Vagina (tissue), 2 donors: ENCODE measurements around the gene LIAS. TPM values are rescaled to one million over a fixed set of nuclear protein-coding genes. Genes with fewer than 3 reads are reported as not detected.

ENCODE experiments used
- DNase-seq, 2 donors: peaks; one replicate each; pipeline ENCODE4 v3.0.0-alpha.2; 2017; ENCODE audit errors: extremely low spot score in 2 of 2
- H3K27ac ChIP-seq: fragments of 200-600 bp; sonication (generic); one replicate; pipeline ENCODE4 v1.5.1; 2019
- H3K27me3 ChIP-seq: fragments of 200-600 bp; sonication (generic); one replicate; pipeline ENCODE4 v1.5.1; 2019
- H3K36me3 ChIP-seq, 2 donors: fragments of 200-600 bp; sonication (generic); one replicate each; pipeline ENCODE4 v1.5.1; 2017 to 2019
- H3K4me1 ChIP-seq: fragments of 200-600 bp; sonication (generic); one replicate; pipeline ENCODE4 v1.5.1; 2019
- H3K4me3 ChIP-seq, 2 donors: fragments of 200-600 bp; sonication (generic); 1 replicate in 1 of 2; 2 replicates in 1 of 2; pipeline ENCODE4 v1.5.1; 2016 to 2019
- H3K9me3 ChIP-seq: fragments of 200-600 bp; sonication (generic); one replicate; pipeline ENCODE4 v1.5.1; 2019
- POLR2A ChIP-seq, 2 donors: fragments of 450-650 bp; IDR thresholded peaks; one replicate each; pipeline ENCODE4 v1.6.1; 2017; ENCODE audit warnings: antibody characterized with exemption in 2 of 2, mild to moderate bottlenecking in 2 of 2, moderate library complexity in 2 of 2
- POLR2AphosphoS5 ChIP-seq, 2 donors: sonication (generic); formaldehyde crosslinking; IDR thresholded peaks; one replicate each; pipeline ENCODE4 v1.9.0; 2017; ENCODE audit warnings: antibody characterized with exemption in 2 of 2, mild to moderate bottlenecking in 2 of 2, low read depth in 1 of 2; ENCODE audit not compliant: insufficient read depth in 1 of 2
- intact Hi-C: fragments of 100-400 bp; cut with DNase I; formaldehyde crosslinking; loops from one replicate; pipeline ENCODE4 v1.15.1; 2023
- total RNA-seq: library from RNA; depleted of rRNA; stranded (reverse); fragments of >200 nt; gene quantifications from one replicate; pipeline ENCODE4 v1.2.3, GENCODE V29; 2016
- TF ChIP-seq, protein P1 (sequence below), 3 experiments: fragments of 450-650 bp in 2 of 3; fragments of 200-600 bp in 1 of 3; sonication (generic) in 1 of 3; IDR thresholded peaks; one replicate each; pipeline ENCODE4 v1.5.1; 2017 to 2019; ENCODE audit warnings: antibody characterized with exemption in 3 of 3, mild to moderate bottlenecking in 2 of 3, moderate library complexity in 2 of 3

Gene LIAS
- total RNA-seq, 1 donor from 2014 or later, result 10.1 TPM

DNA sequence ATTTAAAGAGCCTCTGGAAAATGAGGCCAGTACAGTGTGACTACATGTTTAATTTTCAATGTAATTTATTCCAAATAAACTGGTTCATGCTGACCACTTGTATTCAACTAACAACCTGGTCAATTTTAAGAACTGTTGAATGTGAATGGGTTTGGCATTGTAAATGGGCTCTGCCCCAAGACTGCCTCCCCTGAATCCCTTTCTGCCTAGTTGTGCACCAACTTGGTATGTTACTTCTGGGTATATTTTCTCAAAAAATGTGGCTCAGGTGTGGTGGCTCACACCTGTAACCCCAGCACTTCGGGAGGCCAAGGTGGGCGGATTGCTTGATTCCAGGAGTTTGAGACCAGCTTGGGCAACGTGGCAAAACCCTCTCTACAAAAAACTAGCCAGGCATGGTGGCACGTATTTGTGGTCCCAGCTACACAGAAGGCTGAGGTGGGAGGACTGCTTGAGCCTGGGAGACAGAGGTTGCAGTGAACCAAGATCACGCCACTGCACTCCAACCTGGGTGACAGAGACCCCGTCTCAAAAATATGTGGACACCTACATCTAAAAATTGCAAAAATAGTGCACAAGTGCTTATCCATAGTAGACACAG, 7.3 kb upstream of the LIAS start:
- Histone ChIP-seq H3K27ac (no peak overlapping the region), H3K36me3 (peaks cover 0 to 48% of the 10 kb centered on the region in 2 donors)
- intact Hi-C loops, result no loop called here

DNA sequence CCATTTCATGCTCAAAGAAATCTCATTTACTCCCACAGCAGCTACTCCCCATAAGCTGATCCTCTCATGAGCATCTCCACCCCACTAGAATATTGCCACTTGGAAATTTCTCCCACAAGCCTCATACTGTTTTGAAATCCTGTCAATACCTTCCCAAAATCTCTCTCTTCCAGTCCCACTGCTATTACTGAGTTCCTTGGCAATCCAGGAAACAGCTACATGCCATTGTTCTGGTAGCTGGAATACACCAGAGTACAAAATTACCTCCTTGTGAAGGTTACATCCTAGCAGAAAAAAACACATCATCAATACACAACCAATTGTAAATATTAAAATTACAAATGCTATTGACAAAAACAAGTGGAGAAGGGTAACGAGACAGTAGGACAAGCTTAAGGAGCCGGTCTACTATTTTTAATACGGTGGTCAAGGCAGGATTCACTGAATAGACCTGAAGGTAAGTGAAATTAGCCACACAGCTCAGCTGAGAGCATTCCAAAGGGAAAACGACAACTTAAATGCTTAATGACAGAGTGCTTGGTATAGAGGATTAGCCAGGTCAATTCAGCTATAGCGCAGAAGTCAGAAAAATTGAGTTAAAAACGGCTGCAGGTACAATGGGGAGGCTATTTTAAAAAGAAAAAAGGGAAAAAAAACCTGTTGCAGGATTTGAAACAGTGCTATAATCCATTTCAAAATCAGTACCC, 6.5 kb upstream of the LIAS start:
- H3K4me3 ChIP-seq, result no peak overlapping the region
- peaks cover 0 to 55% of the 10 kb centered on the region in 2 donors for H3K36me3 ChIP-seq
- H3K4me1 ChIP-seq, result peaks cover 30% of the 10 kb centered on the region
- intact Hi-C loops, result no loop called here
- TF ChIP-seq, protein P1, sequence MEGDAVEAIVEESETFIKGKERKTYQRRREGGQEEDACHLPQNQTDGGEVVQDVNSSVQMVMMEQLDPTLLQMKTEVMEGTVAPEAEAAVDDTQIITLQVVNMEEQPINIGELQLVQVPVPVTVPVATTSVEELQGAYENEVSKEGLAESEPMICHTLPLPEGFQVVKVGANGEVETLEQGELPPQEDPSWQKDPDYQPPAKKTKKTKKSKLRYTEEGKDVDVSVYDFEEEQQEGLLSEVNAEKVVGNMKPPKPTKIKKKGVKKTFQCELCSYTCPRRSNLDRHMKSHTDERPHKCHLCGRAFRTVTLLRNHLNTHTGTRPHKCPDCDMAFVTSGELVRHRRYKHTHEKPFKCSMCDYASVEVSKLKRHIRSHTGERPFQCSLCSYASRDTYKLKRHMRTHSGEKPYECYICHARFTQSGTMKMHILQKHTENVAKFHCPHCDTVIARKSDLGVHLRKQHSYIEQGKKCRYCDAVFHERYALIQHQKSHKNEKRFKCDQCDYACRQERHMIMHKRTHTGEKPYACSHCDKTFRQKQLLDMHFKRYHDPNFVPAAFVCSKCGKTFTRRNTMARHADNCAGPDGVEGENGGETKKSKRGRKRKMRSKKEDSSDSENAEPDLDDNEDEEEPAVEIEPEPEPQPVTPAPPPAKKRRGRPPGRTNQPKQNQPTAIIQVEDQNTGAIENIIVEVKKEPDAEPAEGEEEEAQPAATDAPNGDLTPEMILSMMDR (IDR thresholded peaks at IDR 0.05), result no peak
- TF ChIP-seq POLR2A (IDR thresholded peaks at IDR 0.05), result no peak
- no peak for TF ChIP-seq POLR2AphosphoS5 (IDR thresholded peaks at IDR 0.05; ENCODE audit: insufficient read depth in 1 of 2, low read depth in 1 of 2)
- no peak overlapping the region for H3K27ac ChIP-seq
- peak in 1 of 2 donors; percentile 25 for DNase-seq
- H3K9me3 ChIP-seq, result no peaks in the 10 kb centered on the region
- H3K27me3 ChIP-seq, result no peaks in the 10 kb centered on the region

More for the DNA sequence above, 7.3 kb upstream of the LIAS start:
- peak in 1 of 2 donors; percentile 47 for DNase-seq
- Histone ChIP-seq H3K4me1 (peaks cover 30% of the 10 kb centered on the region), H3K9me3 (no peaks in the 10 kb centered on the region), H3K4me3 (no peak overlapping the region), H3K27me3 (no peaks in the 10 kb centered on the region)
- no peak for TF ChIP-seq POLR2AphosphoS5 (IDR thresholded peaks at IDR 0.05; ENCODE audit: insufficient read depth in 1 of 2, low read depth in 1 of 2)
- no peak for TF ChIP-seq POLR2A (IDR thresholded peaks at IDR 0.05)
- TF ChIP-seq, protein P1 (IDR thresholded peaks at IDR 0.05), result no peak

DNA sequence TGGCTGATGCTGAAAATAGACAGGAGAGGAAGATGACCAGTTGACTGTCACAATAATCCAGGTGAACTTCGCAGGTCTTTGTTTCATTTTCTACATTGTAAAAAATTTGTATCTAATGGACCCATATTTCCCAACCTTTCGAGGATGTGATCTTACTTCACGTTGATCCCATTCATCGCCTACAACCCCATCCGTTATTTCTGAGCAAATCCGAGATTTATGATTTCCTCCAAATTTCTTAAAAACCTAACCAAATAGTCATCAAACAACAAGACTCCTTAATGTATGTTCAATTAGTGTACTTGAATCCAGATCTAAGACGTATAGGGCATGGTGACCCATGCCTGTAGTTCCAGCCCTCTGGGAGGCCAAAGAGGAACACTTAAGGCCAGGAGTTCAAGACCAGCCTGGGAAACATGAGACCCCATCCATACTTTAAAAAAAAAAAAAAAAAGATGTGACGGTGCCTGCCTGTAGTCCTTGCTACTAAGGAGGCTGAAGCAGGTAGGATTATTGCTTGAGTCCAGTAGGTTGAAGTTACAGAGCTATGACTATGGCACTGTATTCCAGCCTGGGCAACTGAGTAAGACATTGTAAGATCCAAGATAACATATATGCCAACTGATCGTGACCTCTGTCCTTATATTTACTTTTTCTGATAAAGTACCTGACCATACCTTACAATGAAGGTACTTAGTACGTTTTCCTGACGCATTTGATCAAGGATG, 5.8 kb upstream of the LIAS start:
- no peak for TF ChIP-seq POLR2AphosphoS5 (IDR thresholded peaks at IDR 0.05; ENCODE audit: insufficient read depth in 1 of 2, low read depth in 1 of 2)
- TF ChIP-seq, protein P1 (IDR thresholded peaks at IDR 0.05), result no peak
- TF ChIP-seq POLR2A (IDR thresholded peaks at IDR 0.05), result no peak
- H3K4me1 ChIP-seq, result peaks cover 33% of the 10 kb centered on the region
- intact Hi-C loops, result no loop called here
- no peaks in the 10 kb centered on the region for H3K9me3 ChIP-seq
- DNase-seq, result no peak
- H3K27ac ChIP-seq, result no peak overlapping the region
- H3K36me3 ChIP-seq, result peaks cover 0 to 61% of the 10 kb centered on the region in 2 donors
- no peaks in the 10 kb centered on the region for H3K27me3 ChIP-seq
- H3K4me3 ChIP-seq, result no peak overlapping the region

DNA sequence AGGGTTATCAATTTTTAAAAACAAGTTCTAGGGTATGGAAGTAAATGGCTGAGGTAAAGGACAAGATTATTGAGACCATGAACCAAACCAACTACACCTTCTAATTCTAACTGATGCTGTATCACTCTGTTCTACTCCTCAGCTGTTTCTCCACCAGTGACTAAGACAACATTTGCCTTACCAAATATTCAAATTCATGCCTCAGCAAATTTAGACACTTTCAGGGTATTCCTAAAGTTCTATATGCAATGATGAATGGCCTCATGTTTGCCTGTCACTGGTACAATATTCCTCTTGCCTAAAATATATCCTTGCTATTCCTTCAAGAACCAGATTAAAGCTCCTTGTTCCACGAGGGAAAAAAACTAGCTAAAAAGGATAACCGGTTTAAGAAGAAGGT, 5.1 kb upstream of the LIAS start:
- no peak overlapping the region for H3K4me3 ChIP-seq
- peaks cover 36% of the 10 kb centered on the region for H3K4me1 ChIP-seq
- H3K27me3 ChIP-seq, result no peaks in the 10 kb centered on the region
- no peak overlapping the region for H3K27ac ChIP-seq
- H3K36me3 ChIP-seq, result peaks cover 0 to 61% of the 10 kb centered on the region in 2 donors
- DNase-seq, result no peak
- no peaks in the 10 kb centered on the region for H3K9me3 ChIP-seq
- intact Hi-C loops, result no loop called here
- TF ChIP-seq, protein P1 (IDR thresholded peaks at IDR 0.05), result no peak
- TF ChIP-seq POLR2AphosphoS5 (IDR thresholded peaks at IDR 0.05; ENCODE audit: insufficient read depth in 1 of 2, low read depth in 1 of 2), result no peak
- TF ChIP-seq POLR2A (IDR thresholded peaks at IDR 0.05), result no peak
